Stimulated activated CD4-positive, alpha-beta T cell treated with anti-CD3 and anti-CD28 coated beads, Interleukin-12 subunit alpha, Interleukin-12 subunit beta, amount 100 ng/mL, for 48 hours (primary cell): ENCODE data around the gene AP5Z1.
A peak's percentile ranks its signal among the peaks of the same experiment; 100 is the strongest.

Source experiments
- DNase-seq, 3 donors: peaks; one replicate each; pipeline ENCODE4 v3.0.0-alpha.2; 2020; ENCODE audit warnings: low read depth in 2 of 3, low spot score in 1 of 3

Gene AP5Z1

DNA sequence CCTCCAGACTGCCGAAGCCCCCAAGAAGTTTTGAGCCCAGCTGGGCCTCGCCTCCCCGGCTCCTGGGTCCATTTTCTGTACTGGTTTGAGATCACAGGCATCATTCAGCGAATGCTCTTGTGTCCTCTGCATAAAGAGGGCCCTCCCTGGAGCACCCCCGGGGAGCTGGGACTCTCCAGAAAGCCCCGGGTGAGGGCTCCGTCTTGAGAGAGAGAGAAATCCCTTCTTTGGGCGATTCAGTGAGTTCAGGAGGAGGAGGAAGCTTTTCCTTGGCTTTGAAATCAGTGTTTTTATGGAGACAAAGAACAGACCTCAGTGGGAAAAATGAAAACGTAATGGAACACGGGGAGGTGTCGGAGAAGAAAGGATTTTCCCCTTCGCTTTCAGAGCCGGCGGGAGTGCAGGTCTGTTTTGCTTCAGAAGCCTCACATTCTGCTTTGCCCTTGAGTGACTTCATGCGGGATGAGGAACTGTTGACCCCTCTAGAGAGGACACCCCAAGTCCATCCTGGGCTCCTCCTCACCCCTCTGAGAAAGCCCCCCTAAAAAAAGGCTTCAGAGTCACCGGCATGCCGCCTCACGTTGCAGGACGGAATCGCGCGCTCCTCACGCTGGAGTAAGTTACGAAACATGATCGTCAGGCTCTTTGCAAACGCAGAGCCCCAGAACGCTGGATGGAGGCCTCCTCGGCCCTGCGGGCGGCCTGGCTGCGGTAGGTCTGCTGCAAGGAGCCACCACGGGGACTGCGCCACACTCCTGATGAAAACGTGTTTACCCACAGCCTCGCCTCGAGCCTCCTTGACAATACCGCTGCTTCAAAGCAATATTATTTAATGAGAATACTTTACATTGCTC lies 8.5 kb upstream of the AP5Z1 start:
- no peak for DNase-seq

DNA sequence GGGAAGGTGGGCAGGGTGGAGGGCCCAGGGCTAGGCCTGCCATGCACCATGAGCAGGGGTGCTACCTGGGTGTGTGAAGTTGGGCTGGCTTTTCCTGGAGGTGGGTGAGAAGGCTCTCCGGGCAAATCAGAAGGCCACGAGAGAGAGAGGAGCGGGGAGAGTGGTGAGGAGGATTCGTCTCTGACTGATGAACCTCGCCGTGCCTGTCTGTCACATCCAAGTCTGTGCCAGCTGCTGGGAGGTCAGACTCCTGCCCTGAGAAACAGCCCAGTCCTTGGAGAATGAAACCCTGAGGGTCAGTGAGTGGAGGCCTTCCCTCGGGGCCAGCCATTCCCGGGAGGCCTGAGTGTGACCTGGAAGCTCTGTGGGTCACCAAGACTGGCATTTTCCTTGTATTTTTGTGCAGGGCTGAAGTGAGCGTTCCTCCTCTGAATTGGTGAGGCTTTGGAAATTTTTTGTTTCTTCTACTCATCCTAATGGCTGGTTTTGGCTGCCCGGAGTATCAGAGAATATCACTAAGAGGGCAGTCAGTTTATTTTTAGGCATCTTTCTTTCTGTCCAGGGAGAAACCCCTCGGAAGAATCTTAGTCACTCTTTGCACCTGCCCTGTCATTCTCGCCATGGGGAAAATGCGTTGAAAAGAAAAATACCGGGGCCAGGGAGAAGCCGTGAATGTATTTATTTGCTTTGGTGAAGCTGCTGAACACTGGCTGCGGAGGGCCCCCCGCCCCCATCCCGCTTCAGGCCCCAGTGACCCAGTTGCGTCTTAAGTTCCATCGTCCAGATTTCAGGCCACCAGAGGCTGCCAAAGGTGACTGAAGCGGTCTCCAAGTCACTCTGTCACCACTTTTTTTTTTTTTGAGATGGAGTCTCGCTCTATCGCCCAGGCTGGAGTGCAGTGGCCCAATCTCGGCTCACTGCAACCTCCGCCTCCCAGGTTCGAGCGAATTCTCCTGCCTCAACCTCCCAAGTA lies 6.5 kb upstream of the AP5Z1 start:
- no peak for DNase-seq

DNA sequence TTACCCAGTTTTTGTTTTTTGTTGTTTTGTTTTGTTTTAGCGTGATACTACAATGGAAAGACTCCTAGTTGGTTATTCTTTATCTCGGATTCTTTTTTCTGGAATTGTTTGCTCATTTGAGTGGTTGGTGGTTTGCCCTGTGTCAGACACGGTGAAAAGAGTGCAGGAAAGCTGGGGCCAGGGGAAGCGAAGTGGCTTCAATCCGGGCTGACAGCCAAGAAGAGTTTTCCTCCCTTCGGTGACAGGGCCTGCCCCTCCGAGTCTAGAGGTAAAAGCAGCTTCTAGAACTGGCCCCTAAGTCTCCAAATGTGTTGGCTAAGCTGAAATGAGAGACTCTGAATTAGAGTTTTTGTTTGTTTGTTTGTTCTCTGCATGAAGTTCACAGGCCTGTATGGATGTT lies 5.7 kb upstream of the AP5Z1 start:
- DNase-seq, result no peak

DNA sequence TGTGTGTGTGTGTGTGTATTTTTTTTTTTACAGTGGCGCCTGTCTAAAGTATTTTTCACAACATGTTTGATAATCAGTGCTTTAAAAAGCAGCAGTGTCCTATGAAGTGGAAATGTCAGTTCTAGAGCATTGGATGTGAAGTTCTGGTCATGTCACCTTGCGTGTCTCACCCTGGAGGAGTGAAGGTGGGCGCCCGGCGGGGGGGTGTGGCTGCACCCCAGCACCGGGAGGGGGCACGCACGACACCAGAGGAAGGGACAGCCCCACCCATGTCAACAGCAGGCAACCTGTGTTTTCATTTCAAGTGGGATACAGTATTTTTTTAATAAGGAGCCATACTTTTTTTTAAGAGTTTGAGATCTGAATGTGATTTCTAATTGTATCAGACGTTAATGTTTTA lies 4.5 kb upstream of the AP5Z1 start:
- no peak for DNase-seq

DNA sequence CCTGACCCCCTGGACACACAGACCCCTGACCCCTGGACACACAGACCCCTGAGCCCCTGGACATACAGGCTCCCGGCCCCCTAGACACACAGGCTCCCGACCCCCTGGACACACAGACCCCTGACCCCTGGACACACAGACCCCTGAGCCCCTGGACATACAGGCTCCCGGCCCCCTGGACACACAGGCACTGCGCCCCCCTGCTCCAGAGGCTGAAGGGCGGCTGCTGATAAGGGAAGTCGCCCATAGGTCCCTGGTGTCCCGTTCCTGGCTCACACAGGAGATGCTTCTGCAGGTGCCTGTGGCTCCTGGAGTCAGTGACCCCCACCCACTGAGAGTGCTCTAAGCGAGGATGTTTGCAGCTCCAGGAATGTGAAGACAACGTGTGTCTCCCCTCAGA lies 3.7 kb upstream of the AP5Z1 start:
- DNase-seq, result no peak

DNA sequence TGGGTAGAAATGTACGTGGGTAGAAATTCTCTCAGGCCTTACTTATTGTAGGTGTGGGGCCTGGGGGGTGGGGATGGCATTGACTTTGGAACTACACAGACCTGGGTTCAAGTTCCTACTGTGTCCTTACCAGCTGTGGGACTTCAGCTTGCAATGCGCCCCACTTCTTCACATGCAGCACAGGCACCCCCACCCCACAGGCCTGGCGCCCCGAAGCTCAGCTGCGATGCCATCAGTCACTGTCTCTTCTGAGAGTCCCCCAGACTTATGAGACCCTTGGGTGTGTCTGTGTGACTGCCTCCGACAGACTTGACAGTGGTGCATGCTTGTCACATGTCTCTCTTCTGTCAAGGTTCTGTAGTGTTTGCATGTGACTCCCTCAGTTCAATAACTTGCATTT lies 3.1 kb upstream of the AP5Z1 start:
- DNase-seq, result no peak

DNA sequence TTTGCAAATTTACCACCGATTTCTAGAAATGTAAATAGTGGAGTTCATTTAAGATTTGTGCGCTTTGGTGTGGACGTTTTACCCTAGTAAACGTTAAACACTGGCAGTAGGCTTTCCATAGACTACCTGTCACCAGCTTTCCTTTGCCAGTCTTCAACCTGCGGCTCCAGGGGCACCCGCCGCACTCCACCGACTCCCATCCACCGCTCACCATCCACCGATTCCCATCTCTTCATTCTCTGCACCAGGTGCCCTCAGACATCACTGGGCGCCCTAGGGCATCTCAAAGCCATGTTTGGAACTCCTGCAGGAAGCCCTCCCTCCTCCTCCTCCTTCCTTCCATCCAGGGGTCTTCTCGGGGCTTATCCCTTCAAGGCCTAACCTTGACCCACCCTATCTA lies 1.4 kb upstream of the AP5Z1 start:
- no peak for DNase-seq

DNA sequence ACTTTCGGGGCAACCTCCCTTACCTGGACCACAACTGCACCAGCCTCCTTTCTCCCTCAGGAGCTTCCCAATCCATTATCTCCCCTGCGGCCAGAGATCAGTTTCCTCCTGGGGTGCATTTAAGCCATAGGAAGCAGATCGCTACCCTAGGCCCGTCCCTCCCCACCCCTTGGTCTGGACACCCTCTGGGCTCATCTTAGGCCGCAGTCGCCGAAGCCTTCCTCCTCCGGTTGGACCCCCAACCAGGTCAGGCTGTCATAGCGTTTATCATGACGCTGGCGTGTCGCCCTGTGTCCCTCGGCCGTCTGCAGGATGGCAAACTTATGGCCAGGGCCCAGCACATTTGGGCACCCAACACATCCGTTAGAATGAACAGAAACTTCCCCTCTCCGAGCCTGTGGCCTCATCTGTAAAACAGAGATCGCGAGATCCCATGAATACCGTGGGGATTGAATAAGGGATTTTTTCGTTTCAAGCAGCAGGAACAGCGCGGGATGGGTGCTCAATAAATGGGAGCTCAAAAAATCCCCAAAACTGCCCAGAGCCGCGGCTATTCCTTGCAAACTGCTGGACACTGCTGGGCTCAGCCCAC lies 669 bp upstream of the AP5Z1 start:
- no peak for DNase-seq

DNA sequence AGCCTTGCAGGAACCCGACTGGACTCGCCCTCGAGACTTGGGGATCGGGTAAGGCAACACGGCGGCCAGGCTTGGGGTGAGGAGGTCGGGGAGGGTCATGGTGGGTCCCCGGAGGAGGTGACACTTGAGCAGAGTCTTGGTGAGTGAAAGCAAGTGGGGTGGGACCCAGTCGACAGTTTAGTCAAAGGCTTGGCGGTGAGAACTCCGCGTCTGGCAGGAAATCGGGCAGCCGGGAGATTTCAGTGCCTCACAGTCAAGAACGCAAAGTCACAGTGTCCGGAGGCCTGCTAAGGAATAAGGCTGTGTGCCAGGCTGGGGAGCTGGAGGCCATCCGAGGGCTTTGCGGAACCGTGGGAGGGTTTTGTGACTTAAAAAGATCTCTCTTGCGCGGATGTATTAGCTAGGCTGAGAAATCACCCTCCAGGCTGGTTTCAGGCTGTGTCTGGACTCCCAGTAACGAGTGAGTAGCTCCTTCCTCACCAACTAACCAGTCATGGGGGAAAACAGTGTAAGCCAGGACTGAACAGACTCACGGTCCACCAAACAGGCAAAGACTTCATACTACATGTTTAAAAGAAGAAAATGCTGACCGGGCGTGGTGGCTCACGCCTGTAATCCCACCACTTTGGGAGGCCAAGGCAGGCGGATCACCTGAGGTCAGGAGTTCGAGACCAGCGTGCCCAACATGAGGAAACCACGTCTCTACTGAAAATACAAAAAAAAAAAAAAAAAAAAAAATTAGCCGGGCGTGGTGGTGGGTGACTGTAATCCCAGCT lies 613 bp downstream of the AP5Z1 start:
- peak in 2 of 3 donors; percentile 28 to 33 for DNase-seq

DNA sequence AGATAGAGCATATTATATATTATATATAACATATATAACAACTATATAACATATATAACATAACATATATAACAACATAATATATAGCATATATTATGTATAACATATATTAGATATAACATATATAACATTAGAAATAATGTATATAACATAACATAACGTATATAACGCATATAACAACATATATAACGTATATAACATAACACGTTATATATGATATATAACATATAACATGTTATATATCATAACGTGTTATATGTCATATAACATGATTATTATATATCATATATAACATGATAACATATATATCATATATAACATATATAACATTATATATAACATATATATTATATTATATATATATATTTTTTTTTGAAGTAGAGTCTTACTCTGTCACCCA lies 3.7 kb downstream of the AP5Z1 start:
- no peak for DNase-seq

DNA sequence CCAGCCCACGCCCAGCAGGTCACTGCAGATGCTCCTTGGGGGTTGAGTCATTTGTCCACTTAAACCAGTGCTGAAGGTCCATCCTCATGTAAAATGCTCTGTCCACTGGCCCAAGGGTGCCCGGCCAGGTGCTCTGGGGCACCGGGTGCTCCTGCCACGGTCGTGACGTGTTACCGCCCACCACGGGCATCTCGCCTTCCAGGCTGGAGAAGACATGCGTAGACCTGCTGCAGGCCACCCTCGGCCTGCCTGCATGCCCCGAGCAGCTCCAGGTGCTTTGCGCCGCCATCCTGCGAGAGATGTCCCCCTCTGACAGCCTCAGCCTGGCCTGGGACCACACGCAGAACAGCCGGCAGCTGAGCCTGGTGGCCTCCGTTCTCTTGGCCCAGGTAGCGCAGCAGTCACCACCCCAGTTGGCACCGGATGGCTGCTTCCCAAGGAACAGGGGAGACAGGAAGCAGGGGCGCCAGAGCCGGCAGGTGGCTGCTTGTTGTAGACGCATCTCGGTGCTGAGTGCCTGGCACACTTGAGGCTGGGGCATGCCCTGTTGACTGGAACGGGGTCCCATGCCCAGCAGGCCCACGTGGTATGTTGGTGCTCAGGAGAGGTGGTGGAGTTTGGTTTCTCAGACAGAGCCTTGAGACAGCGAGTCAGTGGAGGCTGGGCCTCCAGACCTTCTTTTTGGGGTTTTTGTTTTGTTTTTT lies 6.1 kb downstream of the AP5Z1 start:
- DNase-seq, result no peak

DNA sequence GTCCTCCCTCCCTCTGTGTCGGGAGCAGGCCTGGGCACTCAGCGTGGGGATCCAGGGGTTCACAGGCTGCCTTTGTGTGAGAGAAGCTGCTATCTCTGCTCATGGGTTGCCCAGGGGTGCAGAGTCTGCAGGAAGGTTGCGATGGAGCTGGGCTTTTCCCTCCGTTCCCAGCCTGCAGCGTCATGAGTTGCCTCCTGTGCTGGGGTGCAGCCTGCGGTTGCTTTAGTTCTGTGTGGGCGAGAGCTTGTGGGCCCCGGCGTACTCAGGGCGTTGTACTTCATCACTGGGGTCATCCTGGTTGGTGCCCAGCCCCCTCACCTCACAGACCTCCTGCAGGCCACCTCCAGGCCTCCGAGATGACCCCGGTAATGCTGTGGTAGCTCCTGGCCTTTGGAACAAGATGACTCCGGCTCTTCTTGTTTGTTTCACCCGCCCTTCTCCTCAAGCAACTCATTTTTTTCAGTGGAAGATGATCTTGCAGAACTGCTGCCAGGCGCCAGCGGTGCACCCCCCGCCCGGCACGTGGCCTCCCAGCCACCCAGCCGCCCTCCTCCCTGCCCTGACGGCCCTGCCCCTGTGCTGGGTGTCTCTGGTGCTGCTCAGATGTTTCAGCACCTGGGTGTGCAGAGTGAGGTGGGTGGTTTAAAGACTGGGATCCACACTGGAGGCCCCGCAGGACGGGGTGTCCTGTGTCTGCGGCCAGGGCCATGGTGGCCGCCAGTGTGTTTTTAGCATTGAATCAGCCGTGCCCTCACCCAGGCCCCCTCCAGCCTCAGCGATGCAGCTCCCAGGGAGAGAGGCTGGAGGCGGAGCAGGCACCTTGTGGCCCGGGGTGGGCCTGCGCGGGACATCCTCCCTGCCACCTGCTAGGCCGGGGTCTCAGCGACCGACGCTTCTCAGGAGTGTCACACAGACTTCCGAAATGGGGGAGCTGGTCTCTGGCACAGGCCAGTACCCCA lies 7.2 kb downstream of the AP5Z1 start:
- DNase-seq, result no peak

DNA sequence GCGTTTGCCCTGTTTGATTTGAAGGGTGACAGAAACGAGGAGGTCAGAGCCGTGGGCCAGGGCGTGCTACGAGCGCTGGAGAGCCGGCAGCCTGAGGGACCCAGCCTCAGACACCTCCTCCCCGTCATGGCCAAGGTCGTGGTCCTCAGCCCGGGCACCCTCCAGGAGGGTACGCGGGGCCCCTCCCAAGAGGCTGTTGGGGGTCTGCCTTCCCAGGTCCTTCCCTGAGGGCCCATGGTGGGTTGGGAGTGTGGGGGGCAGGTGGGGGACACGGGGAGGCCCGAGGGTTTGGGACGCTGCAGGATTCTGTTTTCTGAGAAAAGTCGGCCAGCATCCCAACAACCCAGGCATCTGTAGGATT lies 7.8 kb downstream of the AP5Z1 start:
- no peak for DNase-seq

DNA sequence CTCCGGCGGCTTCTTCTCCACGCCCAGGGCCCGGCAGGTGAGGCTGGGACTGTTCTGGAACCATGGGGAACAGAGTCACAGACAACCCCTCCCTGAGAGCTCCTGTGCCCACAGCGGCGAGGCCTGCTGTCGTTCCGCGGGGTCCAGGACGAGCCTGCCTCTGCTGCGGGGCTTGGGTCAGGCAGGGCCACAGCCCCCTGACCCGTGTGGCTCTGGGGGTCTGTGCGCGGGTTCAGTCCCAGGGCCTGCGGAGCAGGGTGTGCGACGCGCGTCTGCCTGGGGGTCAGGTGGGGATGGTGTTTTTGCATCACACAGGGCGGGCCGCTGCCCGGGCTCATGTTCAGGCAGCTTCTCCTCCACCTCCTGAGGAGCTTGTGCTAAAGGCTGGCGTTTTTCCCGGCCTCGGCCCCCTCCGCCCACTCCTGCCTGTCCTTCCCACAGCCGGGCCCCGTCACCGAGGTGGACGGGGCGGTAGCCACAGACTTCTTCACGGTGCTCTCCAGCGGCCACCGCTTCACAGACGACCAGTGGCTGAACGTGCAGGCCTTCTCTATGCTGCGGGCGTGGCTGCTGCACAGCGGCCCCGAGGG lies 8.4 kb downstream of the AP5Z1 start:
- no peak for DNase-seq

DNA sequence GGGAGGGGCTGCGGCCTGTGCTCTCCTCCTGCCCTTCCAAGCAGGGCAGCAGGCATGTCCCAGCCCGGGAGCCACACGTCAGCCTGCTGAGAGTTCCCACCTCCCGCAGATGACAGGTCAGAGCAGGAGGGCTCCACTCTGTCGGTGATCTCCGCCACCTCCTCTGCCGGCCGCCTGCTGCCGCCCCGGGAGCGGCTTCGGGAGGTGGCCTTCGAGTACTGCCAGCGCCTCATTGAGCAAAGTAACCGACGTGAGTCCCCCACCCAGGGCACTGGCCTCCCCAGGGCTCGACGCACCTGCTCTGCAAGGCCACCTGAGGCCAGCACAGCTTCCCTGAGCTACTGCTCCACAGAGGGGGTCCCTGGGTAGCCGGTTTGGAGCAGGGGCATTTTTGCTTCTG lies 9.4 kb downstream of the AP5Z1 start:
- no peak for DNase-seq

DNA sequence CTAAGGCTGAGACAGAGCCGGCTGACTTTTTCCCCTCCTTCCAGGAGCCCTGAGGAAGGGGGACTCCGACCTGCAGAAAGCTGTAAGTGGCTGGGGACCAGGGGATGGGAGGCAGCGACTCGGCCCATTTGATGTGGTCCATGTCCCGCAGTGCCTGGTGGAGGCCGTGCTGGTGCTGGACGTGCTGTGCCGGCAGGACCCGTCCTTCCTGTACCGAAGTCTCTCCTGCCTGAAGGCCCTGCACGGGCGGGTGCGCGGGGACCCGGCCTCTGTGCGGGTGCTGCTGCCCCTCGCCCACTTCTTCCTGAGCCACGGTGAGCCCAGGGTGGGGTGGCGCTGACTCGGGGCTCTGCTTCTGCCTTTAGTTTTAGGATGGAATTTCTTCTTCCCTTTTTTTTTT lies 9.9 kb downstream of the AP5Z1 start:
- DNase-seq, result no peak

DNA sequence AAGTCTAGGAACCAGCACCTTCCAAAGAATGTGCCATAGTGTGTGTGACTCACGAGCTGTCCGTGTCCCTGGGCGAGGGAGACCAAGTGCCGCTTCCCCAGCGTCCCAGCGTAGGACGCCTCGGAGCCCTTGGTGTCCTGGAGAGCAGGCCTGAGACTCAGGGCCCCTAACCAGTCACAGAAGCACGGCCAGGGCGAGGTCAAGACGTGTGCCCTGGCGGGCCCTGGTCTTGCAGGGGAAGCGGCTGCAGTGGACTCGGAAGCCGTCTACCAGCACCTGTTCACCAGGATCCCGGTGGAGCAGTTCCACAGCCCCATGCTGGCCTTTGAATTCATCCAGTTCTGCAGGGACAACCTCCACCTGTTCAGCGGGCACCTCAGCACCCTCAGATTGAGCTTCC lies 10.6 kb downstream of the AP5Z1 start:
- DNase-seq, result no peak

DNA sequence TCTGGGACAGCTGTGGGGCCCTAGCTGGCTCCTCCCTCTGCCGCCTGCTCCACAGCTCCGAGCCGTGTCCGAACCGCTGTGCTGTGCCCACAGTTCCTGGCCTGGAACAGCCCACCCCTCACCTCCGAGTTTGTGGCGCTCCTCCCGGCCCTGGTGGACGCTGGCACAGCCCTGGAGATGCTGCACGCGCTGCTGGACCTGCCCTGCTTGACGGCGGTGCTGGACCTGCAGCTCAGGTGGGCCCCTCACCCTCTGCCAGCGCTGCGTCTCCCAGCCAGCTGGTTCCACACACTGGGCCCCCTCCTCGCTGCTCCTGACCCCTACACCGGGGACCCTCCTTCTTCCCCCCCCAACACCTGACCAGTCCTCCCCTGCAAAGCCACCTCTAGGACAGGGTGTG lies 12.1 kb downstream of the AP5Z1 start:
- DNase-seq, result no peak
